GM19240 (cell line): ENCODE measurements around the gene GTF2A1.
"Not testable (repeated sequence)": the region's sequence is repeated elsewhere in the genome, so short reads cannot be mapped to it uniquely, and the experiment has no call there.

Source experiments
- DNase-seq: peaks from one replicate; pipeline ENCODE4 v3.0.0; 2011; ENCODE audit warnings: low spot score; ENCODE audit not compliant: insufficient read length

The GTF2A1 gene

GRCh38 chr14:81220830-81221578, at the start of gene GTF2A1:
GTF2A1 (minus strand) TSS chr14:81220959; CDS start chr14:81220518, 441 bp downstream.
- peak; percentile 61 for DNase-seq

- no peak for DNase-seq
These were observed 49.2 kb upstream of the GTF2A1 start for GRCh38 chr14:81269979-81270375.

- peak; percentile 21 for DNase-seq
These were observed 48.6 kb upstream of the GTF2A1 start for GRCh38 chr14:81269100-81269978.

- DNase-seq = no peak
These were observed 47.3 kb upstream of the GTF2A1 start for GRCh38 chr14:81268016-81268416.

GRCh38 chr14:81265636-81266169, 44.9 kb upstream of the GTF2A1 start:
- no peak for DNase-seq

- DNase-seq = no peak
These were observed 43.9 kb upstream of the GTF2A1 start for GRCh38 chr14:81264671-81265070.

- no peak for DNase-seq
These were observed 43.1 kb upstream of the GTF2A1 start for GRCh38 chr14:81263777-81264410.

GRCh38 chr14:81261176-81261575, 40.4 kb upstream of the GTF2A1 start:
- DNase-seq = no peak

GRCh38 chr14:81260732-81261131, 40.0 kb upstream of the GTF2A1 start:
- no peak for DNase-seq

GRCh38 chr14:81256289-81256960, 35.7 kb upstream of the GTF2A1 start:
- no peak for DNase-seq

GRCh38 chr14:81252278-81252677, 31.5 kb upstream of the GTF2A1 start:
- no peak for DNase-seq

- DNase-seq = no peak
These were observed 26.6 kb upstream of the GTF2A1 start for GRCh38 chr14:81247271-81247766.

- DNase-seq = no peak
These were observed 25.9 kb upstream of the GTF2A1 start for GRCh38 chr14:81246461-81247270.

- no peak for DNase-seq
These were observed 25.0 kb upstream of the GTF2A1 start for GRCh38 chr14:81245771-81246170.

GRCh38 chr14:81244431-81244830, 23.7 kb upstream of the GTF2A1 start:
- not testable (repeated sequence) for DNase-seq

- DNase-seq = no peak
These were observed 22.7 kb upstream of the GTF2A1 start for GRCh38 chr14:81243499-81243898.

GRCh38 chr14:81236849-81237248, 16.1 kb upstream of the GTF2A1 start:
- not testable (repeated sequence) for DNase-seq

GRCh38 chr14:81236138-81236537, 15.4 kb upstream of the GTF2A1 start:
- DNase-seq = no peak

GRCh38 chr14:81235096-81235495, 14.3 kb upstream of the GTF2A1 start:
- no peak for DNase-seq

- no peak for DNase-seq
These were observed 13.5 kb upstream of the GTF2A1 start for GRCh38 chr14:81234278-81234677.
